Inferior parietal cortex (tissue), 1 donor: ENCODE measurements around the gene DHTKD1.
A peak's percentile ranks its signal among the peaks of the same experiment; 100 is the strongest.

Experiments used
- DNase-seq: peaks from one replicate; pipeline ENCODE4 v3.0.0-alpha.2; 2016; ENCODE audit errors: extremely low spot score

DHTKD1 gene, protein sequence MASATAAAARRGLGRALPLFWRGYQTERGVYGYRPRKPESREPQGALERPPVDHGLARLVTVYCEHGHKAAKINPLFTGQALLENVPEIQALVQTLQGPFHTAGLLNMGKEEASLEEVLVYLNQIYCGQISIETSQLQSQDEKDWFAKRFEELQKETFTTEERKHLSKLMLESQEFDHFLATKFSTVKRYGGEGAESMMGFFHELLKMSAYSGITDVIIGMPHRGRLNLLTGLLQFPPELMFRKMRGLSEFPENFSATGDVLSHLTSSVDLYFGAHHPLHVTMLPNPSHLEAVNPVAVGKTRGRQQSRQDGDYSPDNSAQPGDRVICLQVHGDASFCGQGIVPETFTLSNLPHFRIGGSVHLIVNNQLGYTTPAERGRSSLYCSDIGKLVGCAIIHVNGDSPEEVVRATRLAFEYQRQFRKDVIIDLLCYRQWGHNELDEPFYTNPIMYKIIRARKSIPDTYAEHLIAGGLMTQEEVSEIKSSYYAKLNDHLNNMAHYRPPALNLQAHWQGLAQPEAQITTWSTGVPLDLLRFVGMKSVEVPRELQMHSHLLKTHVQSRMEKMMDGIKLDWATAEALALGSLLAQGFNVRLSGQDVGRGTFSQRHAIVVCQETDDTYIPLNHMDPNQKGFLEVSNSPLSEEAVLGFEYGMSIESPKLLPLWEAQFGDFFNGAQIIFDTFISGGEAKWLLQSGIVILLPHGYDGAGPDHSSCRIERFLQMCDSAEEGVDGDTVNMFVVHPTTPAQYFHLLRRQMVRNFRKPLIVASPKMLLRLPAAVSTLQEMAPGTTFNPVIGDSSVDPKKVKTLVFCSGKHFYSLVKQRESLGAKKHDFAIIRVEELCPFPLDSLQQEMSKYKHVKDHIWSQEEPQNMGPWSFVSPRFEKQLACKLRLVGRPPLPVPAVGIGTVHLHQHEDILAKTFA

DNA sequence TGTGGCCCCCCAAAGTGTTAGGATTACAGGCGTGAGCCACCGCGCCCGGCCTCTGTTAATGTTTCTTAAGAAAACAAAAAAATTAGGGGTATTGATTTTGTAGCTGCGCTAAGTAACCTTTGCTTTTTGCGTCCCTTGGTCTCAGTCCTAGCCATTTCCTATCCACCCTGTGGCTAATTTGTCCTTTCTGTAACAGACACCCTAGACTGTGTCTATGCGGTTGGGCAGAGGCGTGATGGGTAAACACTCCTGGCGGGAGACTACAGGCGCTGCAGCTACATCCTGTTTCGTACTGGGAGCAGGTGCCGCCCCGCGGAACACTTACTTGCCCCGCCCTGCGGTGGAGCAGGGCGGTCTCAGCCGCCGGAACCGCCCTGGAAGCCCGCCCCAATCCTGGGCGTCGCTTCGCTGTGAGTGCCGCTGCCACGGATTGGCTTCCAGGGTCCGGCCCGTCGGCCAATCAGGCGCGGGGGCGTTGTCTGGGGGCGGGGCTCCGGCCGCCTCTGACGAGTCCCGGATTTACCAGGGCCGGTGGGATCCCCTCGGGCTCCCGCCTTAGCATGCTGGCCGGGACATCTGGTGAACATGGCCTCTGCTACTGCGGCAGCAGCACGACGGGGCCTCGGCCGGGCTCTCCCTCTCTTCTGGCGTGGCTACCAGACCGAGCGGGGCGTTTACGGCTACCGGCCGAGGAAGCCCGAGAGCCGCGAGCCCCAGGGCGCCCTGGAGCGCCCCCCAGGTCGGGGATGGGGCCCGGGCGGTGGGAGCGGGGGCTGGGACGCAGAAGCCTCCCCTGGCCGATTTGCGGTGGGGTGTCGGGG lies at the start of gene DHTKD1:
TSS of gene DHTKD1 (plus strand) at position 506 of the 821 bp plus-strand sequence. CDS start at position 586, 80 bp downstream.
- DNase-seq, result peak; percentile 96

GRCh38 chr10:12019283-12019971 lies 49.3 kb upstream of the DHTKD1 start:
- DNase-seq, result no peak

DNA sequence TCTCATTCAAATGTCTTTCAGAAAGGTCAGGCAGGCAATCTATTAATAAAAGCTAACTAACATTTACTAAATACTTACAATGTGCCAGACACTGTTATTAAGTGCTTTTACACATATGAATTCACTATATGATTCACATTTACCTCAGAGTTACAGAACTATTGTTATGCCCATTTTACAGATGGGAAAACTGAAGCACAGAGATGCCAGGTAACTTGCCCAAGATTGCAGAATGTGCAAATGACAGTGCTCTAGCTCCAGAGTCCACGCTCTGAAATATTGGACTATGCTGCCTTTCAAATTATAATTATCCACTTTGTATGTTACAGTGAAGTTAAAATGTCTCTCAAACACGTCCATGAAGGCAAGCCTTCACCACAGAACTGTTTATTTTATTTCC lies 48.2 kb upstream of the DHTKD1 start:
- DNase-seq, result no peak

- DNase-seq, result no peak
These were observed 46.0 kb upstream of the DHTKD1 start for GRCh38 chr10:12022580-12023257.

- no peak for DNase-seq
These were observed 43.2 kb upstream of the DHTKD1 start for GRCh38 chr10:12025591-12025990.

DNA sequence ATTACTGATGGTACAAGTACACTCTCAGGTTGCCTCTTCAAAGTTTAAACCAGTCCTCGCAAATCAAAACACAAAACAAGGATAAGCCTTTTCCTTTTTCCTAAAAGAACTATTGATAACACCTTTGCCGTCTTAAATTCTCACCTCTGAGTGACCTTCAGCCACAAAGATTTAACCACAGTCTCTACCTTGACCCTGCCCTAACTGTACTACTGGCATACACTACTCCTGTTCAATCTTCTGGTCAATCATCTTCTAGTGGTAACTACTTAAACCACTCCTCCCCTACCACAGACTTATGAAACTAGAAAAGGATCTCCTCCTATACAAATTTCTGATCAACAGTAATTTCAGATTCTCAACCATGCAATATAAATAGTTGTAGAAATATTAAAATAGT lies 41.2 kb upstream of the DHTKD1 start:
- no peak for DNase-seq

DNA sequence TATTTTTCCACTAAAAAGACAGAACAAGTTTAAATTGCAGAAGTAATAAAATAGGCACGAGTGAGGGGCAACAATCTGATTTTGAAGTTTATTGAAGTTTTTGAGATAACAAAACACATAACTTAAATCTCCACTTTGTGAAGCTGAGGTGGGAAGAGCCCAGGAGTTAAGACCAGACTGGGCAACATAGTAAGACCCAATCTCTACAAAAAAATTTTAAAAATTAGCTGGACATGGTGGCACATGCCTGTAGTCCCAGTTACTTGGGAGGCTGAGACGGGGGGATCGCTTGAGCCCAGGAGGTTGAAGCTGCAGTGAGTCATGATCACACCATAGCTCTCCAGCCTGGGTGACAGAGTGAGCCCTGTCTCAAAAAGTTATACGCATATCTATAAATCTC lies 37.4 kb upstream of the DHTKD1 start:
- no peak for DNase-seq

GRCh38 chr10:12036073-12036655 lies 32.6 kb upstream of the DHTKD1 start:
- no peak for DNase-seq

DNA sequence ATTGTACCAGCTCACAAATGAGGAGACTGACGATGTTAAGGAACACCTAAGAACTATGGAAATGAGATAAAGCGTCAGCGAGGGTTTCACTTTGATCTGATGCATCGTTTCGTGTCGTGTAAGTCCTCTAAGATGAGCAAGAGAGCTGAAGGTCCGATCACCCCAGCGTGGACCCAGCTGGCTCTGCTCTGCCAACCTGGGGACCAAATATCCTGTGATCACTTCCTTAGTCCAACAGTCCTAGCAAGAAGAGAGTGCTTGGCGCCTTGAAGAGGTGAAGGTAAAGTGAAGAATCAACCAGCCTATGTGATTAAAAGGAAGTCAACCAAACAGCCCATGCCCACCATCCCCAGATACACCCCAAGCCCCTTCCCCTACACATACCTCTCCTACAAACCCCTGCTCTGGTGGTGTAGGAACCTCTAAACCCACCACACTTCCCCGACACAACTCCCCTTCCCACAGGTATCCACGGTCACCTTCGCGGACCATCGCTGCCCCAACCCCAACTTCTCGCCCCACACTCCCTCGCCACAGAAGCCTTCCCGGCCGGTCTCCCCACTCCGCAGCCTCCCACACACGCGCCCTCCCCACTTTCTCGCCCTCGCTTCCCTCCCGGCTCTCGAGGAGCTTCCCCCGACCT lies 26.9 kb upstream of the DHTKD1 start:
- DNase-seq, result no peak

DNA sequence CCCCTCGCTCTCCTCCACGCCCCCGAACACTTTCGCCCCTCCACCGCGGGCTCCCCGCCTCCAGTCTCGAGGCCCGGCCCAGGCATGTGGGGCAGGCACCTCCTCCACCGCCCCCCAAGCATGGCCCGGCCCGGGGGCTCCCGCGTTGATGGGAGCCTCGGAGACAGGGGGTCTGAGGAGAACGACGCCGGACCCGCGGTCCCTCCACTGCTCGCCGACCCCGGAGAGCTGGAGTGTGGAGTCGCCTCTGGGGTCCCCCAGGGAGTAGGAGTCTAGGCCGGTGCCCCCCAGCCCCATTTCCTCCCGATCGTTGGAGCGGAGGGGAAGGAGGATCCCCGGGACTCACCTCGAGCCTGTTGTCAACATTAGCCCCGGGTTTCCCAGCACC lies 26.4 kb upstream of the DHTKD1 start:
- DNase-seq, result no peak

GRCh38 chr10:12042797-12043651 lies 25.7 kb upstream of the DHTKD1 start, which contains the start of gene UPF2:
TSS of gene UPF2 (minus strand) at chr10:12042809. CDS start at chr10:12035423, 7,386 bp downstream.
- peak; percentile 93 for DNase-seq

DNA sequence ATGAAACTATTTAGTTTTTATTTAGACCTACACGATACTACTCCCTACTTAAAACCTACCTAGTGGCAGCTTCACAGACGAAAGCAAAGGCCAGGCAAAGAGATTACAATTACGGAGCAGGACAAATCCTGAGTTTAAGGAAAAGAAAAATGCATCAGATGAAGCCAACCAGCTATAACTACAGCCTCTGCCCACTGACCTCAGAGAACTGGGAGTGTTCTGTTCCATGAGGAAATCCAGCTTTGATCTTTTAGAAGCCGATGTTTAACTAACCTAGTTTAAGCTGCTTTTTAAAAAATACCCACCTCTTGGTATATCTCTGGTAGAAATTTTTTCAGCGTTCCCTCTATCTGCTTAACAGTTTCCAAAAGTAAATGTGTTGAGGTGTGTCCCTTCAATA lies 23.2 kb upstream of the DHTKD1 start:
- DNase-seq, result no peak

DNA sequence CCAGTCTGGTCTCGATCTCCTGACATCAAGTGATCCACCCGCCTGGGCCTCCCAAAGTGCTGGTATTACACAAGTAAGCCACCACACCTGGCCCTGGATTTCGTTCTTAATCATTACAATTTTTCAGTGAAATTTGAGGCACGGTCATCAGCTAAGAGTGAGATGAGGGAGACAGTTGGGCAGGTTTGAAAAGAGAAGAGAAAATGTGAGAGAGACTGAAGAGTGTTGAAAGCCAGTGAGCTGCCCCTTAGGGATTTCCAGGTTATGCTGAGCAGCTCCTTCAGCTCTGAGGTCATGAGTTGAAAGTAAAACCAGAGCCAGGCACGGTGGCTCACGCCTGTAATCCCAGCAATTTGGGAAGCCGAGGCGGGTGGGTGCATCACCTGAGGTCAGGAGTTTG lies 20.2 kb upstream of the DHTKD1 start:
- DNase-seq, result no peak

DNA sequence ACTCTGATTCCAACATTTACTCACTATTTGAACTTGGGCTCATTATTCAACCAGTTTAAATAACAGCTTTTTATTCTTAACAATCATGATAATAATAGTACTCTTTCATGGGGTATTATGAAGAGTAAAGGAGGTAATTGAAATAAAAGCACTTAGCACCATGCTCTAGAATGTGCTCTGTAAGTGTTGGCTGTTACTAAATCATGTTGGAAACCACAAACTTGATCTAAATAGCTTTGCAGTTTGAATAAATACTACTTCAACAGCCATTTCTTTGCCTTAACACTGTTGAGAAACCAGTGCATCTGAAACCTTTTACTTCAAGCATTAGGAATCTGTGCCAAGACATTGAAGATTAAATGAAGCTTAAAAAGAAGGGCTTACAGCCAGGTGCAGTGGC lies 18.2 kb upstream of the DHTKD1 start:
- no peak for DNase-seq

GRCh38 chr10:12051241-12051640 lies 17.5 kb upstream of the DHTKD1 start:
- no peak for DNase-seq

DNA sequence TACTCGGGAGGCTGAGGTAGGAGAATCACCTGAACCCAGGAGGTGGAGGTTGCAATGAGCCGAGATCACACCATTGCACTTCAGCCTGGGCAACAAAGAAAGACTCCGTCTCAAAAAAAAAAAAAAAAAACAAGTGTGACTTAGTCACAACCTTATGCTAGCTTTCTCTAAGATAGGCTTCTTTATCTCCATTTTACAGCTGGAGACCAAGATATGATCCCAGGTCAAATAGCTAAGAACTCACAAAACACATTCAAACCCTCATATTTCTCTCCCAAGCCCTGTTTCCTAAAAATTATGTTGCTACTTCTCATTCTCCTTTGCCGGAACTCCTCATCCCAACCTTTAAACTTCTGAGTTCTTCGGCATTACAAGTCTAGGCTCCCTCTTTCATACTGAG lies 13.0 kb upstream of the DHTKD1 start:
- DNase-seq, result no peak

DNA sequence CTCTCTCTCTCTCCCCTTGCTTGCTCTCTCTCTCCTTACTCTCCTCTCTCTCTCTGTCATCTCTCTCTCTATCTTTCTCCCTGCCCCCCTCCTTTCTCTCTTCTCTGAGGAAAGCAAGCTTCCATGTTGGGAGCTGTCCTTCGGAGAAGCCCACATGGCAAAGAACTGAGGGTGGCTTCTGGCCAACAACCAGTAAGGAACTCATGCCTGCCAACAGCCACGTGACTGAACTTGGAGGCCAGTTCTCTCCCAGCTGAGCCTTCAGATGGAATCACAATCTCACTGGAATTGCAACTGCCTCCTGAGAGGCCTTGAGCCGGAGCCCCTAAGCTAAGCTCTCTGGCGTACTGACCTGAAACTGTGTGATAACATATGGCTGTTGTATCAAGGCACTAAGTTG lies 12.0 kb upstream of the DHTKD1 start:
- no peak for DNase-seq

DNA sequence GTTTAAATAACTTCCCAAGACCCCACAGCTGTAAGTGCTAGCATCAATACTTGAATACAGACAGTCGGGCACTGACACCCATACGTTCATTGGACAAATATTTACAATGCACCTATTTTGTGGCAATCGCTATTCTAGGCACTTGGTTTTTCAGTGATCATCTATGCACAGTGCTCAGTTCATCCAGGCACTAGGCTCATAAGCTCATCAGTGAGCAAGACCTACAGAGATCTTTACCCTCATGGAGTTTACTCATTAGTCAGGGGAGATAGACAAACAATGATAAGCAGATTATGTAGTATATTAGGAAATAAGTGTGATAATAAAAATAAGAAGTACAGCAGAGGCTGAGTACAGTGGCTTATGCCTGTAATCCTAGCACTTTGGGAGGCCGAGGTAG lies 7.6 kb upstream of the DHTKD1 start:
- DNase-seq, result no peak
